MM.1S (cell line): ENCODE results near the gene ZIC5.

Experiments
- DNase-seq: peaks from one replicate; pipeline ENCODE4 v3.0.0-alpha.2; 2015
- H2AFZ ChIP-seq: fragments of 300-600 bp; sonication (generic); 2 replicates; pipeline ENCODE4 v1.6.0; 2016; ENCODE audit warnings: antibody characterized with exemption, low read length
- H3F3A ChIP-seq: fragments of 300-600 bp; sonication (generic); 2 replicates; pipeline ENCODE4 v1.6.1; 2016; ENCODE audit warnings: mild to moderate bottlenecking, antibody characterized with exemption, low read length, moderate library complexity, mixed read lengths; ENCODE audit not compliant: insufficient read depth
- H3K27ac ChIP-seq: fragments of 300-600 bp; sonication (generic); 2 replicates; pipeline ENCODE4 v1.5.1; 2016; ENCODE audit warnings: mild to moderate bottlenecking, low read length
- H3K27me3 ChIP-seq: fragments of 300-600 bp; sonication (generic); replicated peaks from 2 replicates; pipeline ENCODE4 v1.6.0; 2016; ENCODE audit warnings: low read length; ENCODE audit not compliant: insufficient read depth
- H3K36me3 ChIP-seq: fragments of 300-600 bp; sonication (generic); replicated peaks from 2 replicates; pipeline ENCODE4 v1.6.1; 2016; ENCODE audit warnings: mild to moderate bottlenecking, low read length, mixed read lengths; ENCODE audit not compliant: insufficient read depth
- H3K4me1 ChIP-seq: fragments of 300-600 bp; sonication (generic); 2 replicates; pipeline ENCODE4 v1.6.1; 2016; ENCODE audit warnings: low read length, mixed read lengths
- H3K4me2 ChIP-seq: fragments of 300-600 bp; sonication (generic); 2 replicates; pipeline ENCODE4 v1.6.0; 2016; ENCODE audit warnings: low read depth, low read length
- H3K4me3 ChIP-seq: fragments of 300-600 bp; sonication (generic); 2 replicates; pipeline ENCODE4 v1.5.1; 2016; ENCODE audit warnings: low read length, mixed read lengths
- H3K79me2 ChIP-seq: fragments of 300-600 bp; sonication (generic); 2 replicates; pipeline ENCODE4 v1.6.1; 2016; ENCODE audit warnings: mixed run types, low read length, mixed read lengths
- H3K9ac ChIP-seq: fragments of 300-600 bp; sonication (generic); 2 replicates; pipeline ENCODE4 v1.6.1; 2016; ENCODE audit warnings: low read length, mixed read lengths
- H3K9me2 ChIP-seq: fragments of 300-600 bp; sonication (generic); replicated peaks from 2 replicates; pipeline ENCODE4 v1.6.1; 2016; ENCODE audit warnings: mild to moderate bottlenecking, low read length, mixed read lengths; ENCODE audit not compliant: insufficient read depth
- H3K9me3 ChIP-seq: fragments of 300-600 bp; sonication (generic); replicated peaks from 2 replicates; pipeline ENCODE4 v1.6.1; 2016; ENCODE audit warnings: mild to moderate bottlenecking, low read length, mixed read lengths; ENCODE audit not compliant: insufficient read depth
- H4K20me1 ChIP-seq: fragments of 300-600 bp; sonication (generic); 2 replicates; pipeline ENCODE4 v1.6.1; 2016; ENCODE audit warnings: mild to moderate bottlenecking, low read length, moderate library complexity, mixed read lengths; ENCODE audit not compliant: insufficient read depth
- EZH2 ChIP-seq: fragments of 300-600 bp; sonication (generic); optimal IDR thresholded peaks from 2 replicates; pipeline ENCODE3; 2017; ENCODE audit warnings: low read depth, mild to moderate bottlenecking, antibody characterized with exemption, low read length, mixed read lengths
- EZH2phosphoT487 ChIP-seq: fragments of 300-600 bp; sonication (generic); IDR thresholded peaks from 2 replicates; pipeline ENCODE4 v1.6.1; 2018; ENCODE audit warnings: antibody characterized with exemption, low read length
- TF ChIP-seq, protein P1 (sequence below): fragments of 300-600 bp; sonication (generic); IDR thresholded peaks from 2 replicates; pipeline ENCODE4 v1.5.1; 2016; ENCODE audit warnings: antibody characterized with exemption, low read length, mixed read lengths

ZIC5 gene

DNA sequence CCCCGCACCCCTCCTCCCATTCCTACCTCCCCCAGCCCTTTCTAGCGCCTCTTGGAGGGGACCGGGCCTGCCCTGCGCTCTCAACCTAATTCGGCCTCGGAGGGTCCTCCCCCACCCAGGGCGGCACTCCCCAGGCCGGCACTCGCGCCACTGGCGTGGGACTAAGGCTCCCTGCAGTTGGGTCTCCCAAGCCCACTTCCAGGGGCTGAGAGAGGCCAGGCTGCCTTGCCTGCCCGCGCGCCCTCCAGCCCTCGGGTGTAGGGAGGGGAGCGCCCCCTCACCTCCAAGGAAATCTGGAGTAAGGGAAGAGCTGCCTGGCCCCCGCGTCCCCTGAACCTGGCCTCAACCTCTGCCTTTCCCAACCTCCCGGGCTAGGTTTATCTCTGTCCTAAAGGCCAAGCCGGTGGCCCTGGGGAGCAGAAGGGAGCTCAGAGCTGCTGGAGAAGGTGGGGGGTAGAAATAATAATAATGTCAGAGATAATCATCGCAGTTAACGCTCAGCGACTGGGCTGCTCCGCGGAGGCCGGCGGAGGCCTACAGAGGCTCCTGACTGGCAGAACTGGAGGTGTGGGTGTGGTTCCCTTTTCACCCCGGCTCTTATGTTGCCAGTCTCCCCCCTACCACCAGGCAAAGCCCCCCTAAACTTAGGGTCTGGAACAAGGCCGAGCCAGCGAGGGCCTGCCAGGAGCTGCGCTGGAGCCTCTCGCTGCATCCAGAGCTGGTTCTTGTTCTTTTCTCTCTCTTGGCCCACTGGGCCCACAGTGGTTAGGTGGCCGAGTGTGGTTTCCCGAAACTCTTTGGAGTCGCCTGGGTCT, 19.7 kb upstream of the ZIC5 start:
- no peaks in the 10 kb centered on the region for H3K36me3 ChIP-seq
- no peak overlapping the region for H3K9ac ChIP-seq
- TF ChIP-seq, protein P1, sequence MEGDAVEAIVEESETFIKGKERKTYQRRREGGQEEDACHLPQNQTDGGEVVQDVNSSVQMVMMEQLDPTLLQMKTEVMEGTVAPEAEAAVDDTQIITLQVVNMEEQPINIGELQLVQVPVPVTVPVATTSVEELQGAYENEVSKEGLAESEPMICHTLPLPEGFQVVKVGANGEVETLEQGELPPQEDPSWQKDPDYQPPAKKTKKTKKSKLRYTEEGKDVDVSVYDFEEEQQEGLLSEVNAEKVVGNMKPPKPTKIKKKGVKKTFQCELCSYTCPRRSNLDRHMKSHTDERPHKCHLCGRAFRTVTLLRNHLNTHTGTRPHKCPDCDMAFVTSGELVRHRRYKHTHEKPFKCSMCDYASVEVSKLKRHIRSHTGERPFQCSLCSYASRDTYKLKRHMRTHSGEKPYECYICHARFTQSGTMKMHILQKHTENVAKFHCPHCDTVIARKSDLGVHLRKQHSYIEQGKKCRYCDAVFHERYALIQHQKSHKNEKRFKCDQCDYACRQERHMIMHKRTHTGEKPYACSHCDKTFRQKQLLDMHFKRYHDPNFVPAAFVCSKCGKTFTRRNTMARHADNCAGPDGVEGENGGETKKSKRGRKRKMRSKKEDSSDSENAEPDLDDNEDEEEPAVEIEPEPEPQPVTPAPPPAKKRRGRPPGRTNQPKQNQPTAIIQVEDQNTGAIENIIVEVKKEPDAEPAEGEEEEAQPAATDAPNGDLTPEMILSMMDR = no peak
- no peak for TF ChIP-seq EZH2phosphoT487
- no peak for TF ChIP-seq EZH2
- no peaks in the 10 kb centered on the region for H3K4me1 ChIP-seq
- no peak overlapping the region for H3K4me2 ChIP-seq
- H2AFZ ChIP-seq = no peak overlapping the region
- no peaks in the 10 kb centered on the region for H3F3A ChIP-seq
- no peak overlapping the region for H3K4me3 ChIP-seq
- no peaks in the 10 kb centered on the region for H4K20me1 ChIP-seq
- no peak for DNase-seq
- no peak overlapping the region for H3K27ac ChIP-seq
- H3K27me3 ChIP-seq = peaks cover 9% of the 10 kb centered on the region; the same call in 1 of the 2 replicates
- H3K9me3 ChIP-seq = no peaks in the 10 kb centered on the region
- no peaks in the 10 kb centered on the region for H3K9me2 ChIP-seq
- no peaks in the 10 kb centered on the region for H3K79me2 ChIP-seq

GRCh38 chr13:99990126-99990977, 18.8 kb upstream of the ZIC5 start:
- TF ChIP-seq EZH2 (no peak), EZH2phosphoT487 (no peak)
- TF ChIP-seq, protein P1 = no peak
- Histone ChIP-seq H3K27me3 (peaks cover 9% of the 10 kb centered on the region; the same call in 1 of the 2 replicates), H3K4me3 (no peak overlapping the region), H3K4me2 (no peak overlapping the region), H2AFZ (no peak overlapping the region), H3F3A (no peaks in the 10 kb centered on the region), H3K36me3 (no peaks in the 10 kb centered on the region), H3K9me2 (no peaks in the 10 kb centered on the region), H3K79me2 (no peaks in the 10 kb centered on the region), H3K27ac (no peak overlapping the region), H3K9me3 (no peaks in the 10 kb centered on the region), H3K9ac (no peak overlapping the region), H3K4me1 (no peaks in the 10 kb centered on the region), H4K20me1 (no peaks in the 10 kb centered on the region)
- no peak for DNase-seq

DNA sequence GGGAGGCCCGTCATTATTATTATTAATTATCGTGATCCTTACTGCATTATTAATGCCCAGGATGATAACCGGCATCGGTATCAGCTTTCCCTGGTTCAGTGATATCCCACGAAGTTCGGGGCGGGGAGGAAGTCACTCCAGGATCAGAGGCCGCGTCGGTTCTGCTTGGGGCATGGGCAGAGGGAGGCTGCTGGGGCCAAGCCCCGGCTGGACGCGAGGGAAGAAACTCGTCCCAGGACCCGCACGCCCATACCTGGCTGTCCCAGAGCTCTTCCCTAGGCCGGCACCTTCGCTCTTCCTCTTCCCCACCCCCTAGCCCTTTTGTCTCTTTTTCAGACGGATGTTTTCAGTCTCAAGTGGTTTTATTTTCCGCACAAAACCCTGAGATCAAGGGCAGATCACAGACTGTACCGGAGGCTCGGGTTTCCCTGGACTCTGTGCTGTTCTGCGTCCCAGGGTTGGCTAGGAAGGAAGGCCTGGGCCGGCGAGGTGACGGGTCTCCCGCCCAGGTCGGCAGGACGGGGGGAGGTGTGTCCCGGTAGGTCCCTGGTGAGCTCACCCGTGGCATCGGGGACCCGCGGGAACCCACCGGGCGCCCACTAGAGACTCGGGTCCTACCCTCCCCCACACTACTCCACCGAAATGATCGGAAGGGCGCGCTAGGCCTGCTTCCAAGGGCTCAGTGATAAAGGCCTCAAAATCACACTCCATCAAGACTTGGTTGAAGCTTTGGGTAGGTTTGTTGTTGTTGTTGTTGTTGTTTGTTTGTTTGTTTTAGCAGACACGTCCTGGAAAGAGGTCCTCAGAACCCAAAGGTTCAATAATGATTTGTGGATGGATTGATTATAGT, 17.9 kb upstream of the ZIC5 start:
- Histone ChIP-seq H4K20me1 (no peaks in the 10 kb centered on the region), H2AFZ (no peak overlapping the region), H3K27ac (no peak overlapping the region), H3K9me3 (no peaks in the 10 kb centered on the region), H3K9ac (no peak overlapping the region), H3K9me2 (no peaks in the 10 kb centered on the region), H3F3A (no peaks in the 10 kb centered on the region), H3K4me2 (no peak overlapping the region), H3K27me3 (peaks cover 9% of the 10 kb centered on the region; the same call in 1 of the 2 replicates), H3K4me1 (no peaks in the 10 kb centered on the region), H3K4me3 (no peak overlapping the region), H3K36me3 (no peaks in the 10 kb centered on the region), H3K79me2 (no peaks in the 10 kb centered on the region)
- no peak for TF ChIP-seq EZH2
- no peak for TF ChIP-seq EZH2phosphoT487
- TF ChIP-seq, protein P1 = no peak
- no peak for DNase-seq
